Measurements from ENCODE around the gene GAREM2. TPM values are rescaled to one million over a fixed set of nuclear protein-coding genes. Genes with fewer than 3 reads are reported as not detected.

GAREM2 gene
- total RNA-seq, 4 donors from 2014 or later: 1.5 to 4.6 (median 2.2) TPM; not detected in 1

DNA sequence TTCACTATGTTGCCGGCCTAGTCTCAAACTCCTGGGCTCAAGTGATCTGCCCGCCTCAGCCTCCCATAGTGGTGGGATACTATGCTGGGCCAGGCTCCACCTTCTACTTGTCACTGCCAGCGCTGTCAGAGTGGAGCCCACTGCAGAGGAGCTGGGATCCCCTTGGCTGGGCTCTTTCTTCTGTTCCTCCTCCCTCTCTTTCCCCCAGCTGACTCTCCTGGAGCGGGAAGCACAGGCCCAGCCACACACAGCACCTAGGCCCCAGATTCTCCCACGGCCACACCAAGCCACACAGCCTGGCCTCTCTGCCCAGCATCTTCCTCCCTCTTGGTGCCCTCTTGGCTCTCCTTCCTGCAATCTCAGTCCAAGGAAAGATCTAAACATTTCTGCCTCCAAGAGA, 3.7 kb upstream of the GAREM2 start:
- no peaks in the 10 kb centered on the region for H3K9me3 ChIP-seq
- H3K27ac ChIP-seq: no peak overlapping the region
- TF ChIP-seq, protein P1, sequence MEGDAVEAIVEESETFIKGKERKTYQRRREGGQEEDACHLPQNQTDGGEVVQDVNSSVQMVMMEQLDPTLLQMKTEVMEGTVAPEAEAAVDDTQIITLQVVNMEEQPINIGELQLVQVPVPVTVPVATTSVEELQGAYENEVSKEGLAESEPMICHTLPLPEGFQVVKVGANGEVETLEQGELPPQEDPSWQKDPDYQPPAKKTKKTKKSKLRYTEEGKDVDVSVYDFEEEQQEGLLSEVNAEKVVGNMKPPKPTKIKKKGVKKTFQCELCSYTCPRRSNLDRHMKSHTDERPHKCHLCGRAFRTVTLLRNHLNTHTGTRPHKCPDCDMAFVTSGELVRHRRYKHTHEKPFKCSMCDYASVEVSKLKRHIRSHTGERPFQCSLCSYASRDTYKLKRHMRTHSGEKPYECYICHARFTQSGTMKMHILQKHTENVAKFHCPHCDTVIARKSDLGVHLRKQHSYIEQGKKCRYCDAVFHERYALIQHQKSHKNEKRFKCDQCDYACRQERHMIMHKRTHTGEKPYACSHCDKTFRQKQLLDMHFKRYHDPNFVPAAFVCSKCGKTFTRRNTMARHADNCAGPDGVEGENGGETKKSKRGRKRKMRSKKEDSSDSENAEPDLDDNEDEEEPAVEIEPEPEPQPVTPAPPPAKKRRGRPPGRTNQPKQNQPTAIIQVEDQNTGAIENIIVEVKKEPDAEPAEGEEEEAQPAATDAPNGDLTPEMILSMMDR (IDR thresholded peaks at IDR 0.05): no peak
- TF ChIP-seq EP300 (IDR thresholded peaks at IDR 0.05; ENCODE audit: low read depth) (no peak), POLR2A (IDR thresholded peaks at IDR 0.05) (no peak), POLR2AphosphoS5 (IDR thresholded peaks at IDR 0.05) (no peak)
- H3K36me3 ChIP-seq: no peaks in the 10 kb centered on the region
- H3K4me3 ChIP-seq: no peak overlapping the region
- 93% methylated on average over 5 of the region's 5 CpGs; no CpG with 5 or more reads in 1 of the 2 donors for WGBS, 2 donors (ENCODE audit: low coverage in 1 of 2)
- intact Hi-C loops (cut with DNase I; ENCODE audit: low total_unique reads) (no loop called here), in situ Hi-C loops (cut with MboI; ENCODE audit: low pct_ligation_motif_present in 1 of 4, low pct_unique_long_range_greater_than_20kb in 1 of 4, low sequenced_read_pairs in 3 of 4) (no loop called here)
- peaks cover 9 to 18% (median 13%) of the 10 kb centered on the region in 4 donors for H3K4me1 ChIP-seq
- peaks cover 26% of the 10 kb centered on the region for H3K27me3 ChIP-seq
- no peak for DNase-seq

DNA sequence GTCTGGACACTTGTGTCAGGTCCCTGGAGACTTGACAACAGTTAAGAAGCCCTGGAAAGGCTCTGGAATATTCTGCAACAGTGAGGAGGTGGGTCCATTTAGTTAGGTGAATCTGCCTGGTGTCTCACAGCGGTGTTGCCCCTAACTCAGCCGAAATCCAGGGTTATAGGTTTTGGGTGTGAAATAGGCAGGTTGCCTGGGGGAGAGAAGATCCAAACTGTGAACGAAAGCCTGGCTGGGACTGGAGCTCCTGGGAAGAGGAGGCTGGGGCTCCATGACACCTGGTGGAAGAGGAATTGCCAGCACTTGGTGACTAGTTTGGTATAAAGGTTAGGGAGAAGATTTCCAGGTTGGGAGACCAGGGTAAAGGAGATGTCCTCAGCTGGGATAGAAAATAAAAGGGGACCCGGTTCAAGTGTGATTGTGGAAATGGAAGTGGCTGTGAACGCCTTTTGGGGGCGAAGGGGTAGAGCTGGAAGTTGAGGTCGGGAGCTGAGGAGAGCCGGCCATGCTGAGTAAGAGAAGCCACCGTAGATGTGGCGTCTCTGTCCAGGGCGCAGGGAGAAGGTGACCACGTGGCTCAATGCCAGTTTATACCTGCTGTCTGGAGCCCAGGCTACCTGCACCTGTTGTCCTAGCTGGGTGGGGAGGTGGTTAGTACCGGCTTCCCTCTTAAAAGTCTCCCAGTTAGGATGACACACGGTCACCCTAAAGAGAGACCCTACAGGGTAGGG, 3.0 kb upstream of the GAREM2 start:
- H3K4me3 ChIP-seq: no peak overlapping the region
- WGBS, 2 donors (ENCODE audit: low coverage in 1 of 2): 63 to 79% methylated on average over 4 to 14 of the region's 14 CpGs
- intact Hi-C loops (cut with DNase I; ENCODE audit: low total_unique reads): loop anchor here (10.0 kb wide), 1 partner anchor 415 kb away; no protein-coding TSS in a partner anchor
- peaks cover 33% of the 10 kb centered on the region for H3K27me3 ChIP-seq
- no peaks in the 10 kb centered on the region for H3K9me3 ChIP-seq
- DNase-seq: no peak
- peaks cover 9 to 18% (median 13%) of the 10 kb centered on the region in 4 donors for H3K4me1 ChIP-seq
- TF ChIP-seq, protein P1 (IDR thresholded peaks at IDR 0.05): no peak
- TF ChIP-seq EP300 (IDR thresholded peaks at IDR 0.05; ENCODE audit: low read depth) (no peak), POLR2AphosphoS5 (IDR thresholded peaks at IDR 0.05) (no peak), POLR2A (IDR thresholded peaks at IDR 0.05) (no peak)
- no peak overlapping the region for H3K27ac ChIP-seq
- in situ Hi-C loops (cut with MboI; ENCODE audit: low pct_ligation_motif_present in 1 of 4, low pct_unique_long_range_greater_than_20kb in 1 of 4, low sequenced_read_pairs in 3 of 4): no loop called here
- no peaks in the 10 kb centered on the region for H3K36me3 ChIP-seq

DNA sequence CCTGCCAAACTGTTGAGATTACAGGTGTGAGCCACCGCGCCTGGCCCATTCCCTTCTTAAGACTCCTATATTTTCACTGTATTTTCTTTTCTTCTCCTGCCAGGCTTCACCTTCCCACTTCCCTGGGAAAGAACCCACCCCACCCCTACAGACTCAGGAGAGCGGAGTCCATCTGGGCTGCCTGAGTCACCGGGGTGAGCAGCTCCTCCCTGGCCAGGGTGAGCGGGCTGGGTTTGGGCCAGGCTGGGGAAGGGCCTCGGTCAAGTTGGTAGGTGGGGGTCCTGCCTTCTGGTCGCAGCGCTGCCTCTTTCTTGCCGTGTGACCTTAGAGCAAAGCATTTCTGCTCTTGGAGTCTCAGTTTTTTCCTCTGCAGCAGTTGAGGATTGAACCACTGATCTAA, 2.1 kb upstream of the GAREM2 start:
- Histone ChIP-seq H3K9me3 (no peaks in the 10 kb centered on the region), H3K4me3 (no peak overlapping the region), H3K27ac (no peak overlapping the region), H3K27me3 (peaks cover 42% of the 10 kb centered on the region), H3K36me3 (no peaks in the 10 kb centered on the region), H3K4me1 (peaks cover 9 to 18% (median 13%) of the 10 kb centered on the region in 4 donors)
- in situ Hi-C loops (cut with MboI; ENCODE audit: low pct_ligation_motif_present in 1 of 4, low pct_unique_long_range_greater_than_20kb in 1 of 4, low sequenced_read_pairs in 3 of 4) (no loop called here), intact Hi-C loops (cut with DNase I; ENCODE audit: low total_unique reads) (loop anchor here (10.0 kb wide), 1 partner anchor 416 kb away; no protein-coding TSS in a partner anchor)
- DNase-seq: no peak
- TF ChIP-seq POLR2A (IDR thresholded peaks at IDR 0.05) (no peak), POLR2AphosphoS5 (IDR thresholded peaks at IDR 0.05) (no peak), EP300 (IDR thresholded peaks at IDR 0.05; ENCODE audit: low read depth) (no peak)
- TF ChIP-seq, protein P1 (IDR thresholded peaks at IDR 0.05): no peak
- WGBS, 2 donors (ENCODE audit: low coverage in 1 of 2): 67 to 86% methylated on average over 3 to 9 of the region's 9 CpGs

DNA sequence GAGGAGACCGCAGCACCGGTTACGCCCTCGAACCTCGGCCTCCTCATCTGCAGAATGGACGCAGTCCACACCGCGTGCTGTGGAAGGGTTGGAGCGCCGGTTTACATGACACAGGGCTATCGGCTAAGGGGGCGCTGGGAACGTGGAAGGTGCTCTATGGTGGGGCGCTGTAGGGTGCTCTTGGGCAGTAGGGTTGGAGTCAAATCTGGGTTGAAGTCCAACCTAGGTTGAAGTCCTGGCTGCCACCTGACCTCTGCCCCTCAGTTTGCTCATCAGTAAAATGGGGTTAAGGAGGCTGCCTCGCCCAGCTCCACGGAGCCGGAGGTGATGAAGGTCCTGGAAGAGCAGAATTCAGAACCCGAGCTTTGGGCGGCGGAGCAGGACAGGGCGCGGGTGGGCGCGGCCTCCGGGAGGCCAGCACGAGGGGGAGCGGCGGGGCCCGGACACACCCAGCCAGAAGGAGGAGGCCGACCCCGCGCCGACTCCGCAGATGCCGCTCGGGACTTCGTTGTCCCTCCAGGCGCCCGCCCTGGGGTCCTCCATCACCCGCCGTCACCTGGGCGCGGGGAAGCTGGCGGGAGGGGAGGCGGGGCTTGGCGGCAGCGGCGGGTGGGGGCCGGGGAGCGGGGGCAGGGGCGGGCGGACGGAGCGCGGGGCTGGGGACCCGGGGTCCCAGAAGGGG, 558 bp upstream of the GAREM2 start:
- Histone ChIP-seq H3K9me3 (no peaks in the 10 kb centered on the region), H3K36me3 (no peaks in the 10 kb centered on the region), H3K4me3 (peak overlapping the region in 3 of 4 donors; percentile 22 to 43 (median 37)), H3K4me1 (peaks cover 9 to 18% (median 13%) of the 10 kb centered on the region in 4 donors), H3K27ac (no peak overlapping the region), H3K27me3 (peaks cover 45% of the 10 kb centered on the region)
- in situ Hi-C loops (cut with MboI; ENCODE audit: low pct_ligation_motif_present in 1 of 4, low pct_unique_long_range_greater_than_20kb in 1 of 4, low sequenced_read_pairs in 3 of 4): no loop called here
- intact Hi-C loops (cut with DNase I; ENCODE audit: low total_unique reads): loop anchor here (10.0 kb wide), 1 partner anchor 418 kb away; no protein-coding TSS in a partner anchor
- TF ChIP-seq POLR2AphosphoS5 (IDR thresholded peaks at IDR 0.05) (no peak), POLR2A (IDR thresholded peaks at IDR 0.05) (no peak), EP300 (IDR thresholded peaks at IDR 0.05; ENCODE audit: low read depth) (no peak)
- TF ChIP-seq, protein P1 (IDR thresholded peaks at IDR 0.05): no peak
- DNase-seq: no peak
- 0 to 28% methylated on average over 8 to 39 of the region's 56 CpGs for WGBS, 2 donors (ENCODE audit: low coverage in 1 of 2)
